IMR-90 (cell line): ENCODE measurements around the gene TTC28. TPM values are rescaled to one million over a fixed set of nuclear protein-coding genes. Genes with fewer than 3 reads are reported as not detected.

Experiments
- ATAC-seq: fragments of 200-7000 bp; cut with Tn5 transposase; 2 replicates; pipeline ENCODE4 v1.9.1; 2020; ENCODE audit warnings: low read depth, mild to moderate bottlenecking, moderate library complexity
- BruUV-seq: library from RNA; stranded (reverse); fragments of 400-500 nt; replicated peaks from 2 replicates; lab custom pipeline; 2021; lab: Mats Ljungman, UMichigan
- CTCF ChIA-PET: fragments of 300-600 bp; formaldehyde crosslinking; extraction: SDS; loops from one replicate; lab custom pipeline; 2021; ENCODE audit warnings: antibody characterized with exemption; lab: Yijun Ruan, JAX
- POLR2A ChIA-PET: fragments of 300-600 bp; sonication (Branson Sonifier 250); formaldehyde crosslinking; loops from one replicate; lab custom pipeline; 2022; ENCODE audit warnings: antibody characterized with exemption; ENCODE audit not compliant: unreplicated experiment; lab: Charles Lee
- DNase-seq: peaks from one replicate; pipeline ENCODE4 v3.0.0; 2013
- H2AFZ ChIP-seq: replicated peaks from 2 replicates; pipeline ENCODE3; 2013; ENCODE audit warnings: low read length, mild to moderate bottlenecking; ENCODE audit not compliant: poor library complexity
- H2AK5ac ChIP-seq: 2 replicates; pipeline ENCODE4 v1.6.1; 2013; ENCODE audit warnings: low read depth, low read length, inconsistent platforms
- H2AK9ac ChIP-seq: replicated peaks from 2 replicates; pipeline ENCODE3; 2013; ENCODE audit warnings: mild to moderate bottlenecking, low read depth, low read length, moderate library complexity; ENCODE audit not compliant: poor library complexity
- H2BK120ac ChIP-seq: 2 replicates; pipeline ENCODE4 v1.6.1; 2013; ENCODE audit warnings: low read depth, low read length, inconsistent platforms
- H2BK15ac ChIP-seq: 3 replicates; pipeline ENCODE4 v1.6.1; 2013; ENCODE audit warnings: low read depth, low read length, inconsistent platforms
- H2BK20ac ChIP-seq: 2 replicates; pipeline ENCODE4 v1.6.1; 2013; ENCODE audit warnings: low read depth, mild to moderate bottlenecking, inconsistent platforms, low read length, moderate library complexity
- H2BK5ac ChIP-seq: 2 replicates; pipeline ENCODE4 v1.6.1; 2013; ENCODE audit warnings: mild to moderate bottlenecking, low read depth, low read length, inconsistent platforms; ENCODE audit not compliant: poor library complexity, severe bottlenecking
- H3K14ac ChIP-seq: replicated peaks from 2 replicates; pipeline ENCODE4 v1.6.1; 2013; ENCODE audit warnings: low read depth, low read length, inconsistent platforms
- H3K18ac ChIP-seq: 2 replicates; pipeline ENCODE4 v1.6.1; 2013; ENCODE audit warnings: low read depth, low read length, control low read depth
- H3K23ac ChIP-seq: 2 replicates; pipeline ENCODE4 v1.6.1; 2013; ENCODE audit warnings: low read depth, low read length, inconsistent platforms
- H3K27ac ChIP-seq: 2 replicates; pipeline ENCODE4 v1.5.1; 2013; ENCODE audit warnings: mild to moderate bottlenecking, control low read depth, low read length; ENCODE audit not compliant: insufficient read depth
- H3K27me3 ChIP-seq: 2 replicates; pipeline ENCODE4 v1.6.1; 2013; ENCODE audit warnings: low read length; ENCODE audit not compliant: control insufficient read depth, insufficient read depth
- H3K36me3 ChIP-seq: 2 replicates; pipeline ENCODE4 v1.6.1; 2013; ENCODE audit warnings: low read length, mixed read lengths; ENCODE audit not compliant: control insufficient read depth, insufficient read depth
- H3K4ac ChIP-seq: 2 replicates; pipeline ENCODE4 v1.6.1; 2013; ENCODE audit warnings: low read depth, low read length, inconsistent platforms
- H3K4me1 ChIP-seq: 2 replicates; pipeline ENCODE4 v1.6.1; 2013; ENCODE audit warnings: low read length, mixed read lengths; ENCODE audit not compliant: control insufficient read depth, insufficient read depth
- H3K4me2 ChIP-seq: 2 replicates; pipeline ENCODE4 v1.6.1; 2013; ENCODE audit warnings: low read depth, mild to moderate bottlenecking, control low read depth, low read length, moderate library complexity
- H3K4me3 ChIP-seq: 2 replicates; pipeline ENCODE4 v1.5.1; 2013; ENCODE audit warnings: low read depth, mild to moderate bottlenecking, control low read depth, low read length, moderate library complexity; ENCODE audit not compliant: insufficient read depth
- H3K56ac ChIP-seq: 2 replicates; pipeline ENCODE4 v1.6.1; 2013; ENCODE audit warnings: low read length, inconsistent platforms; ENCODE audit not compliant: insufficient read depth; ENCODE audit errors: extremely low read depth
- H3K79me1 ChIP-seq, 2 experiments: 2 replicates each; pipeline ENCODE4 v1.6.1; 2013; ENCODE audit warnings: low read length in 2 of 2, inconsistent platforms in 1 of 2, low read depth in 1 of 2
- H3K9ac ChIP-seq: 2 replicates; pipeline ENCODE4 v1.6.1; 2013; ENCODE audit warnings: low read depth, low read length, control low read depth
- H3K9me1 ChIP-seq: 2 replicates; pipeline ENCODE4 v1.6.1; 2013; ENCODE audit warnings: low read length, inconsistent platforms; ENCODE audit not compliant: insufficient read depth
- H3K9me3 ChIP-seq: 2 replicates; pipeline ENCODE4 v1.6.1; 2013; ENCODE audit warnings: low read length; ENCODE audit not compliant: control insufficient read depth, insufficient read depth
- H4K20me1 ChIP-seq: 2 replicates; pipeline ENCODE4 v1.6.1; 2013; ENCODE audit warnings: low read length, inconsistent platforms; ENCODE audit not compliant: insufficient read depth
- H4K5ac ChIP-seq: 2 replicates; pipeline ENCODE4 v1.6.1; 2013; ENCODE audit warnings: mild to moderate bottlenecking, low read depth, low read length, control low read depth
- H4K8ac ChIP-seq, 2 experiments: 2 replicates each; pipeline ENCODE4 v1.6.1; 2013; ENCODE audit warnings: low read depth in 2 of 2, low read length in 2 of 2, control low read depth in 1 of 2, inconsistent platforms in 1 of 2
- H4K91ac ChIP-seq: 2 replicates; pipeline ENCODE4 v1.6.1; 2013; ENCODE audit warnings: low read depth, low read length, inconsistent platforms; ENCODE audit not compliant: insufficient read depth
- CEBPB ChIP-seq: IDR thresholded peaks from 2 replicates; pipeline ENCODE4 v1.6.1; 2012; ENCODE audit warnings: low read depth, low read length, improper control_type of control experiment
- FOS ChIP-seq: fragments of 150-350 bp; IDR thresholded peaks from 2 replicates; pipeline ENCODE4 v1.6.1; 2016; ENCODE audit warnings: low read depth, low read length
- WGBS, 2 experiments: methylation state at CpG; one replicate each; pipeline versions ENCODE4 v1.1.5 to v1.1.7; 2013; ENCODE audit warnings: missing lambda C conversion rate in 2 of 2; ENCODE audit not compliant: insufficient read length in 1 of 2; ENCODE audit errors: extremely low coverage in 2 of 2; 5-methylcytosine and 5-hydroxymethylcytosine counted together
- dilution Hi-C: fragments of 300-500 bp; cut with HindIII; formaldehyde crosslinking; loops from one replicate; pipeline ENCODE4 v1.14.3; 2018; ENCODE audit warnings: low sequenced_read_pairs; ENCODE audit not compliant: unreplicated experiment
- in situ Hi-C: fragments of 300-500 bp; cut with MboI; formaldehyde crosslinking; loops from 3 replicates; pipeline ENCODE4 v1.14.3; 2019; ENCODE audit warnings: low sequenced_read_pairs, inconsistent platforms, mixed read lengths
- intact Hi-C: fragments of 100-400 bp; cut with micrococcal nuclease; formaldehyde crosslinking; loops from 2 replicates; pipeline ENCODE4 v1.10.0; 2022
- polyA plus RNA-seq, 3 experiments: library from polyadenylated mRNA; depleted of rRNA; stranded (reverse); fragments of >200 nt; gene quantifications; 2 replicates each; pipeline ENCODE4 v1.2.3, GENCODE V29; 2012; ENCODE audit warnings: low replicate concordance in 1 of 3
- total RNA-seq: library from RNA; depleted of rRNA; stranded (reverse); fragments of >200 nt; gene quantifications from 2 replicates; pipeline ENCODE4 v1.2.3, GENCODE V29; 2012

Gene TTC28
- total and polyA plus RNA-seq, 2 of the 4 experiments (the other 2 are of a cell fraction) = 5.6 to 13.3 TPM

- Histone ChIP-seq H3K36me3 (no peaks in the 10 kb centered on the region), H2BK15ac (no peak overlapping the region), H2BK120ac (no peak overlapping the region), H3K18ac (no peak overlapping the region; the same call in 1 of the 2 replicates), H4K20me1 (no peaks in the 10 kb centered on the region), H3K9me1 (peaks cover 7% of the 10 kb centered on the region), H2AK9ac (no peak overlapping the region), H4K5ac (no peak overlapping the region), H3K23ac (no peak overlapping the region), H2BK20ac (no peak overlapping the region), H2AFZ (no peak overlapping the region), H3K4me2 (no peak overlapping the region; the same call in 1 of the 2 replicates), H3K9me3 (no peaks in the 10 kb centered on the region), H3K14ac (no peak overlapping the region), H3K79me1 (peaks cover 0 to 6% of the 10 kb centered on the region in 2 experiments; a peak in 1 of 4 replicates), H3K56ac (no peak overlapping the region), H3K4me3 (no peak overlapping the region), H3K27me3 (no peaks in the 10 kb centered on the region), H2AK5ac (no peak overlapping the region), H3K27ac (no peak overlapping the region), H4K91ac (no peak overlapping the region), H3K4ac (no peak overlapping the region), H2BK5ac (no peak overlapping the region), H3K9ac (no peak overlapping the region), H3K4me1 (peaks cover 9% of the 10 kb centered on the region), H4K8ac (no peak overlapping the region)
- BruUV-seq = no TSS peak
- CTCF ChIA-PET = no interaction called here
- DNase-seq (peak; percentile 72), ATAC-seq (peak; percentile 52)
- POLR2A ChIA-PET = no interaction called here
- TF ChIP-seq CEBPB (peak; percentile 15; the same call in 1 of the 2 replicates), FOS (no peak)
- dilution Hi-C loops (no loop called here), in situ Hi-C loops (no loop called here), intact Hi-C loops (no loop called here)
- WGBS, 2 experiments = no CpG with 5 or more reads among the region's 2 CpGs
These were observed 433.2 kb downstream of the TTC28 start for GRCh38 chr22:28246397-28246796.
